Thyroid gland (tissue), 4 donors: ENCODE data around the gene FBLN1. TPM values are rescaled to one million over a fixed set of nuclear protein-coding genes. Genes with fewer than 3 reads are reported as not detected.

Experiments used
- DNase-seq, 2 donors: peaks; one replicate each; pipeline ENCODE4 v3.0.0-alpha.2; 2019
- H3K27ac ChIP-seq, 3 donors: fragments of 200-600 bp; sonication (generic); 1 replicate in 2 of 3; 2 replicates in 1 of 3; pipeline ENCODE4 v1.5.1; 2016 to 2019; ENCODE audit warnings: mild to moderate bottlenecking in 1 of 3, moderate library complexity in 1 of 3
- H3K27me3 ChIP-seq: fragments of 200-600 bp; sonication (generic); one replicate; pipeline ENCODE4 v1.5.1; 2019
- H3K36me3 ChIP-seq, 2 donors: fragments of 200-600 bp; sonication (generic); one replicate each; pipeline ENCODE4 v1.5.1; 2016 to 2019
- H3K4me1 ChIP-seq, 2 donors: fragments of 200-600 bp; sonication (generic); one replicate each; pipeline ENCODE4 v1.5.1; 2017 to 2019
- H3K4me3 ChIP-seq, 3 donors: fragments of 200-600 bp; sonication (generic); replicated peaks in 1 of 3; 1 replicate in 2 of 3; 2 replicates in 1 of 3; pipeline ENCODE4 v1.5.1; 2016; ENCODE audit warnings: mild to moderate bottlenecking in 1 of 3
- H3K9me3 ChIP-seq: fragments of 200-600 bp; sonication (generic); one replicate; pipeline ENCODE4 v1.5.1; 2017
- CTCF ChIP-seq, 6 experiments: fragments of 200-600 bp in 3 of 6; fragments of 450-650 bp in 3 of 6; sonication (generic) in 3 of 6; IDR thresholded peaks; one replicate each; pipeline ENCODE4 v1.5.1; 2016 to 2019; ENCODE audit warnings: antibody characterized with exemption in 6 of 6, mild to moderate bottlenecking in 2 of 6, inconsistent platforms in 1 of 6, moderate library complexity in 1 of 6
- POLR2A ChIP-seq, 2 donors: fragments of 450-650 bp; IDR thresholded peaks; one replicate each; pipeline ENCODE4 v1.6.1; 2017; ENCODE audit warnings: antibody characterized with exemption in 2 of 2, mild to moderate bottlenecking in 2 of 2, moderate library complexity in 1 of 2
- WGBS, 2 donors: methylation state at CpG; one replicate each; pipeline ENCODE4 v1.1.5; 2017; 5-methylcytosine and 5-hydroxymethylcytosine counted together
- intact Hi-C: fragments of 100-400 bp; cut with DNase I; formaldehyde crosslinking; loops from one replicate; pipeline ENCODE4 v1.15.1; 2023
- total RNA-seq, 4 donors: library from RNA; depleted of rRNA; stranded (reverse); fragments of >200 nt; gene quantifications; one replicate each; pipeline ENCODE4 v1.2.3, GENCODE V29; 2016

Gene FBLN1
- total RNA-seq, 4 donors from 2014 or later, result 52.3 to 199 (median 163) TPM

- H3K9me3 ChIP-seq, result no peaks in the 10 kb centered on the region
- no peaks in the 10 kb centered on the region for H3K27me3 ChIP-seq
- 81 to 86% methylated on average over 8 of the region's 8 CpGs for WGBS, 2 donors
- intact Hi-C loops, result no loop called here
- H3K4me1 ChIP-seq, result peaks cover 2 to 10% of the 10 kb centered on the region in 2 donors
- TF ChIP-seq POLR2A (IDR thresholded peaks at IDR 0.05) (no peak), CTCF (IDR thresholded peaks at IDR 0.05) (no peak)
- H3K4me3 ChIP-seq, result no peak overlapping the region
- no peaks in the 10 kb centered on the region for H3K36me3 ChIP-seq
- H3K27ac ChIP-seq, result peak overlapping the region in 1 of 3 donors; percentile 39
- DNase-seq, result no peak
Measured at GRCh38 chr22:45512363-45512762, 9.7 kb downstream of the FBLN1 start.

- Histone ChIP-seq H3K36me3 (no peaks in the 10 kb centered on the region), H3K4me3 (no peak overlapping the region), H3K27me3 (no peaks in the 10 kb centered on the region), H3K27ac (no peak overlapping the region), H3K9me3 (no peaks in the 10 kb centered on the region), H3K4me1 (peaks cover 0 to 10% of the 10 kb centered on the region in 2 donors)
- 71 to 73% methylated on average over 9 of the region's 9 CpGs for WGBS, 2 donors
- intact Hi-C loops, result no loop called here
- no peak for DNase-seq
- TF ChIP-seq POLR2A (IDR thresholded peaks at IDR 0.05) (no peak), CTCF (IDR thresholded peaks at IDR 0.05) (no peak)
Measured at GRCh38 chr22:45515676-45516075, 13.0 kb downstream of the FBLN1 start.

- no peak overlapping the region for H3K4me3 ChIP-seq
- H3K4me1 ChIP-seq, result peaks cover 0 to 10% of the 10 kb centered on the region in 2 donors
- no peak overlapping the region for H3K27ac ChIP-seq
- intact Hi-C loops, result no loop called here
- TF ChIP-seq CTCF (IDR thresholded peaks at IDR 0.05) (no peak), POLR2A (IDR thresholded peaks at IDR 0.05) (no peak)
- H3K9me3 ChIP-seq, result no peaks in the 10 kb centered on the region
- WGBS, 2 donors, result 70 to 83% methylated on average over 7 of the region's 7 CpGs
- H3K36me3 ChIP-seq, result no peaks in the 10 kb centered on the region
- H3K27me3 ChIP-seq, result no peaks in the 10 kb centered on the region
- DNase-seq, result no peak
Measured at GRCh38 chr22:45516163-45516562, 13.5 kb downstream of the FBLN1 start.

- Histone ChIP-seq H3K36me3 (no peaks in the 10 kb centered on the region), H3K4me1 (peaks cover 0 to 10% of the 10 kb centered on the region in 2 donors), H3K27me3 (no peaks in the 10 kb centered on the region), H3K4me3 (no peak overlapping the region), H3K9me3 (no peaks in the 10 kb centered on the region), H3K27ac (no peak overlapping the region)
- intact Hi-C loops, result no loop called here
- DNase-seq, result no peak
- 77% methylated on average over 9 to 13 of the region's 18 CpGs for WGBS, 2 donors
- TF ChIP-seq POLR2A (IDR thresholded peaks at IDR 0.05) (no peak), CTCF (IDR thresholded peaks at IDR 0.05) (no peak)
Measured at GRCh38 chr22:45516923-45517675, 14.4 kb downstream of the FBLN1 start.

GRCh38 chr22:45518136-45518535, 15.5 kb downstream of the FBLN1 start:
- Histone ChIP-seq H3K4me1 (peaks cover 0 to 5% of the 10 kb centered on the region in 2 donors), H3K9me3 (no peaks in the 10 kb centered on the region), H3K27me3 (no peaks in the 10 kb centered on the region), H3K27ac (peak overlapping the region in 1 of 3 donors; percentile 40), H3K4me3 (no peak overlapping the region), H3K36me3 (no peaks in the 10 kb centered on the region)
- 75 to 81% methylated on average over 6 to 7 of the region's 7 CpGs for WGBS, 2 donors
- TF ChIP-seq POLR2A (IDR thresholded peaks at IDR 0.05), result no peak
- TF ChIP-seq CTCF (IDR thresholded peaks at IDR 0.05), result no peak
- no peak for DNase-seq
- intact Hi-C loops, result no loop called here
